ENCODE measurements around the gene SNCB.
"Not testable (repeated sequence)": the region's sequence is repeated elsewhere in the genome, so short reads cannot be mapped to it uniquely, and the experiment has no call there.

SNCB gene

DNA sequence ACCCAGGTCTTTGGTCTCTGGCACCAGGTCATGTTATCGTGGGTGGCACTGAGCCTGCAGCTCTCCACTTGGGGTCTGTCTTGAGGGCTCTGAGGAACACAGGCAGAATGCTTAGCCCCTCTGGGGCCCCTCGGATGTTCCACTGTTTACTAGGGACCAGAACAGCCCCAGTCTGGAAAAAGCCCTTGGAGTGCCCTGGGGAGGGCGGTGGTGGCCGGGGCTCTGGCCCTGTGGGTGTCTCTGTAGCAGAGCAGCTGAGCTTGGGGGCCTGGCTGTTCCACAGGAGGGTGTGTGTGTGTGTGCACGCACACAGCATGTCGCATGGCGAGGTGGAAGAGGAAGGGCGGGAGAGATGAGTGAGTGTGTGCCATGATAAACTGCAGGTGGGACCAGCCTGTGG lies 35.8 kb downstream of the SNCB start:
- Histone ChIP-seq H3K9ac (ENCODE audit: low read length) (no peak overlapping the region), H3K18ac (ENCODE audit: low read length) (no peak overlapping the region), H3K4ac (ENCODE audit: low read depth, low read length) (no peak overlapping the region), H4K91ac (ENCODE audit: low read depth, low read length) (no peak overlapping the region), H3K4me3 (ENCODE audit: low read depth, low read length) (no peak overlapping the region), H3K27ac (ENCODE audit: low read depth, low read length) (no peak overlapping the region), H3K4me1 (ENCODE audit: control insufficient read depth in 1 of 2, insufficient read depth in 2 of 2, low read length in 2 of 2) (no peaks in the 10 kb centered on the region), H3K14ac (ENCODE audit: low read length) (no peak overlapping the region), H2AFZ (ENCODE audit: insufficient read depth, low read length, poor library complexity) (no peak overlapping the region), H3K27me3 (ENCODE audit: insufficient read depth, low read length) (no peaks in the 10 kb centered on the region), H4K8ac (ENCODE audit: low read depth, low read length) (no peak overlapping the region), H2BK5ac (ENCODE audit: low read depth, low read length, poor library complexity) (no peak overlapping the region), H3K4me2 (ENCODE audit: low read length) (no peak overlapping the region), H2BK12ac (ENCODE audit: low read length) (no peak overlapping the region), H3K79me1 (ENCODE audit: low read length) (no peaks in the 10 kb centered on the region), H3K36me3 (ENCODE audit: control insufficient read depth in 1 of 2, insufficient read depth in 2 of 2, low read length in 2 of 2) (no peaks in the 10 kb centered on the region), H3K9me3 (ENCODE audit: insufficient read depth, low read depth, low read length) (peaks cover 21% of the 10 kb centered on the region), H4K12ac (ENCODE audit: low read depth, low read length) (no peak overlapping the region), H3K23ac (ENCODE audit: low read length) (no peak overlapping the region), H3K79me2 (ENCODE audit: control insufficient read depth, insufficient read depth, low read length, poor library complexity) (no peaks in the 10 kb centered on the region), H2AK5ac (ENCODE audit: low read length) (no peak overlapping the region), H2BK120ac (ENCODE audit: insufficient read depth, low read length, poor library complexity) (no peak overlapping the region)
- no CpG with 5 or more reads among the region's 8 CpGs for WGBS (ENCODE audit: extremely low coverage, insufficient coverage, insufficient read length)
- no peak for DNase-seq

DNA sequence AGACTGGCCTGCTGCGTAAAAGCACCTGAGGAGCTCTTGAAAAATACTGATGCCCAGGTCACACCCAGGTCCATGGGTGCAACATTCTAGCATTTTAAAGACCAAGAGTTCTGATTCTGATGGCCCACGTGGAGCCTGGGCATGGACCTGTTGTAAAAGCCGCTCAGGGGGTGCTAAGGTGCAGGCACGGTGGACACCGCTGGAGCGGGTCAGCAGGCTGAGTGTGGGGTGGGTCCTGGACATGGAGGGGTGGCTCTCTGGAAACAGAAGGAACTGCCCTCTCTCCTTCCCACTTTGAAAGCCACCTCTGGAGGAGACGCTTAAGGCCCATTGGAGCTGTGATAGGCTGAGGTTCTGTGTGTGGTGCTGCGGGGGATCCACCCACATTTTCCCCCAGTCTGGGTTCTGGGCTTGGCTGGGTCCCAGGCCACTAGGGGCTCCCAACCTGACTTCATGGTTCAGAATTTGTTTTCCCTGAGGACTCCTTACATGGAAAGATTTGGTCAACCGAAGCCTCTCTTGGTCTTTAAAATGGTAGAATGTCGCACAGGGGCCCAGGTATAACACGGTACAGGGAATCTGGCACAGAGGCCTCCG lies 37.0 kb downstream of the SNCB start:
- Histone ChIP-seq H3K4me1 (ENCODE audit: control insufficient read depth in 1 of 2, insufficient read depth in 2 of 2, low read length in 2 of 2) (no peaks in the 10 kb centered on the region), H3K4ac (ENCODE audit: low read depth, low read length) (no peak overlapping the region), H3K27ac (ENCODE audit: low read depth, low read length) (no peak overlapping the region), H4K8ac (ENCODE audit: low read depth, low read length) (no peak overlapping the region), H3K4me2 (ENCODE audit: low read length) (no peak overlapping the region), H3K9me3 (ENCODE audit: insufficient read depth, low read depth, low read length) (peaks cover 21% of the 10 kb centered on the region), H3K79me1 (ENCODE audit: low read length) (no peaks in the 10 kb centered on the region), H2BK12ac (ENCODE audit: low read length) (no peak overlapping the region), H4K91ac (ENCODE audit: low read depth, low read length) (no peak overlapping the region), H3K23ac (ENCODE audit: low read length) (no peak overlapping the region), H3K36me3 (ENCODE audit: control insufficient read depth in 1 of 2, insufficient read depth in 2 of 2, low read length in 2 of 2) (no peaks in the 10 kb centered on the region), H3K18ac (ENCODE audit: low read length) (no peak overlapping the region), H2AK5ac (ENCODE audit: low read length) (no peak overlapping the region), H2BK5ac (ENCODE audit: low read depth, low read length, poor library complexity) (no peak overlapping the region), H3K27me3 (ENCODE audit: insufficient read depth, low read length) (no peaks in the 10 kb centered on the region), H3K9ac (ENCODE audit: low read length) (no peak overlapping the region), H3K4me3 (ENCODE audit: low read depth, low read length) (no peak overlapping the region), H4K12ac (ENCODE audit: low read depth, low read length) (no peak overlapping the region), H3K14ac (ENCODE audit: low read length) (no peak overlapping the region), H3K79me2 (ENCODE audit: control insufficient read depth, insufficient read depth, low read length, poor library complexity) (no peaks in the 10 kb centered on the region), H2AFZ (ENCODE audit: insufficient read depth, low read length, poor library complexity) (no peak overlapping the region), H2BK120ac (ENCODE audit: insufficient read depth, low read length, poor library complexity) (no peak overlapping the region)
- WGBS (ENCODE audit: extremely low coverage, insufficient coverage, insufficient read length): no CpG with 5 or more reads among the region's 12 CpGs
- DNase-seq: no peak

DNA sequence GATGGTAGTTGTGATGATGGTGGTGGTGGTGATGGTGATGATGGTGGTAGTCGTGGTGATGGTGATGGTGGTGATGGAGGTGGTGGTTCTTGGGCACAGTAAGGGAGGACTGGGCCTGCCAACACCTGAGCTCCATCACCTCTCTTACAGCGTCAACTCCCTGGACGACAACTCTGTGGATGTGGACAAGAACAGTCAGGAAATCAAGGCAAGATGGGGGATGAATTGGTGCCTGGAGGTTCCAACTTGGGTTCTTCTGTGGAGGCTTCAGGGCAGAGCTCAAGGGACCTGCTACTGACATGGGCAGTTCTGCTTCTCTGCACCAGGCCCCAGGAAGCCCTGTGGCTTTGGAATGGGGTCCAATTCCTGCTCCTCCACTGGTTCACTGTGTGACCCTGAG lies 37.8 kb downstream of the SNCB start:
- Histone ChIP-seq H3K79me1 (ENCODE audit: low read length) (no peaks in the 10 kb centered on the region), H3K4me2 (ENCODE audit: low read length) (no peak overlapping the region), H3K14ac (ENCODE audit: low read length) (no peak overlapping the region), H3K4me1 (ENCODE audit: control insufficient read depth in 1 of 2, insufficient read depth in 2 of 2, low read length in 2 of 2) (no peaks in the 10 kb centered on the region), H4K8ac (ENCODE audit: low read depth, low read length) (no peak overlapping the region), H4K12ac (ENCODE audit: low read depth, low read length) (no peak overlapping the region), H3K27me3 (ENCODE audit: insufficient read depth, low read length) (no peaks in the 10 kb centered on the region), H3K18ac (ENCODE audit: low read length) (no peak overlapping the region), H3K36me3 (ENCODE audit: control insufficient read depth in 1 of 2, insufficient read depth in 2 of 2, low read length in 2 of 2) (no peaks in the 10 kb centered on the region), H3K27ac (ENCODE audit: low read depth, low read length) (no peak overlapping the region), H3K79me2 (ENCODE audit: control insufficient read depth, insufficient read depth, low read length, poor library complexity) (no peaks in the 10 kb centered on the region), H2BK120ac (ENCODE audit: insufficient read depth, low read length, poor library complexity) (no peak overlapping the region), H4K91ac (ENCODE audit: low read depth, low read length) (no peak overlapping the region), H2BK5ac (ENCODE audit: low read depth, low read length, poor library complexity) (no peak overlapping the region), H3K4me3 (ENCODE audit: low read depth, low read length) (peak overlapping the region; percentile 41), H3K9me3 (ENCODE audit: insufficient read depth, low read depth, low read length) (peaks cover 24% of the 10 kb centered on the region), H3K9ac (ENCODE audit: low read length) (peak overlapping the region; percentile 23), H2AK5ac (ENCODE audit: low read length) (no peak overlapping the region), H3K23ac (ENCODE audit: low read length) (no peak overlapping the region), H2BK12ac (ENCODE audit: low read length) (no peak overlapping the region), H2AFZ (ENCODE audit: insufficient read depth, low read length, poor library complexity) (no peak overlapping the region), H3K4ac (ENCODE audit: low read depth, low read length) (no peak overlapping the region)
- DNase-seq: no peak
- no CpG with 5 or more reads among the region's 3 CpGs for WGBS (ENCODE audit: extremely low coverage, insufficient coverage, insufficient read length)

DNA sequence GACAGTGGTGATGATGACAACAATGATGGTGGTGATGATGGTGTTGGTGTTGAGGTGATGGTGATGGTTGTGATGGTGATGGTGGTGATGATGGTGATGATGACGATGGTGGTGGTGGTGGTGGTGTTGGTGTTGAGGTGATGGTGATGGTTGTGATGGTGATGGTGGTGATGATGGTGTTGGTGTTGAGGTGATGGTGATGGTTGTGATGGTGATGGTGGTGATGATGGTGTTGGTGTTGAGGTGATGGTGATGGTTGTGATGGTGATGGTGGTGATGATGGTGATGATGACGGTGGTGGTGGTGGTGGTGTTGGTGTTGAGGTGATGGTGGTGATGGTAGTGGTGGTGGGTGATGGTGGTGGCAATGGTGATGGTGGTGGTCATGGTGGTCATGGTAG lies 38.7 kb downstream of the SNCB start:
- H3K4me3 ChIP-seq (ENCODE audit: low read depth, low read length): peak overlapping the region; percentile 54
- H4K8ac ChIP-seq (ENCODE audit: low read depth, low read length); H3K27me3 ChIP-seq (ENCODE audit: insufficient read depth, low read length); H4K12ac ChIP-seq (ENCODE audit: low read depth, low read length); H3K14ac ChIP-seq (ENCODE audit: low read length); H2AFZ ChIP-seq (ENCODE audit: insufficient read depth, low read length, poor library complexity); H2AK5ac ChIP-seq (ENCODE audit: low read length); H3K23ac ChIP-seq (ENCODE audit: low read length); H2BK120ac ChIP-seq (ENCODE audit: insufficient read depth, low read length, poor library complexity); H2BK5ac ChIP-seq (ENCODE audit: low read depth, low read length, poor library complexity); H3K4me2 ChIP-seq (ENCODE audit: low read length); H4K91ac ChIP-seq (ENCODE audit: low read depth, low read length); DNase-seq; H3K4me1 ChIP-seq (ENCODE audit: control insufficient read depth in 1 of 2, insufficient read depth in 2 of 2, low read length in 2 of 2); H2BK12ac ChIP-seq (ENCODE audit: low read length); H3K79me1 ChIP-seq (ENCODE audit: low read length); H3K4ac ChIP-seq (ENCODE audit: low read depth, low read length); H3K18ac ChIP-seq (ENCODE audit: low read length); H3K27ac ChIP-seq (ENCODE audit: low read depth, low read length); H3K36me3 ChIP-seq (ENCODE audit: control insufficient read depth in 1 of 2, insufficient read depth in 2 of 2, low read length in 2 of 2); H3K9ac ChIP-seq (ENCODE audit: low read length); H3K79me2 ChIP-seq (ENCODE audit: control insufficient read depth, insufficient read depth, low read length, poor library complexity): not testable (repeated sequence)
- no CpG with 5 or more reads among the region's 2 CpGs for WGBS (ENCODE audit: extremely low coverage, insufficient coverage, insufficient read length)
- H3K9me3 ChIP-seq (ENCODE audit: insufficient read depth, low read depth, low read length): peaks cover 25% of the 10 kb centered on the region
